ENCODE measurements around the gene PLD6.

DNA sequence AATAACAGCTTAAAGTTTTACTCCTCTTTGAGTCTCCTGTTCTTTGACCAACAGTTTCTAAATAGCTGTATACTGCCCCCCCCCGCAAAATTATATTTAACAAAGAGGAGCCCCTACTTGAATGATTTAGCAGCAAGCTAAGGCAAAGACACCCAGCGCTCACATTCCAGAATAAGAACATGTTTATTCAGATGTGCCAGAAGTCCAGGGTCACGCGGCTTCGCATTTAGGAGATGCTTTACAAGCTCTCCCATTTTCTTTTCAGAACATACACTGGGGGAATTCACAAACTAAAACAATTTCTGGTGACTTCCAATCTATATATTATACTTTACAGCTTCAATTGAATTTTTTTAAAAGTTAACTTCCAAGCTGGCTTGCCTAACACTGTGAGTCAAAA, 5.3 kb downstream of the PLD6 start:
- TF ChIP-seq, protein P1, sequence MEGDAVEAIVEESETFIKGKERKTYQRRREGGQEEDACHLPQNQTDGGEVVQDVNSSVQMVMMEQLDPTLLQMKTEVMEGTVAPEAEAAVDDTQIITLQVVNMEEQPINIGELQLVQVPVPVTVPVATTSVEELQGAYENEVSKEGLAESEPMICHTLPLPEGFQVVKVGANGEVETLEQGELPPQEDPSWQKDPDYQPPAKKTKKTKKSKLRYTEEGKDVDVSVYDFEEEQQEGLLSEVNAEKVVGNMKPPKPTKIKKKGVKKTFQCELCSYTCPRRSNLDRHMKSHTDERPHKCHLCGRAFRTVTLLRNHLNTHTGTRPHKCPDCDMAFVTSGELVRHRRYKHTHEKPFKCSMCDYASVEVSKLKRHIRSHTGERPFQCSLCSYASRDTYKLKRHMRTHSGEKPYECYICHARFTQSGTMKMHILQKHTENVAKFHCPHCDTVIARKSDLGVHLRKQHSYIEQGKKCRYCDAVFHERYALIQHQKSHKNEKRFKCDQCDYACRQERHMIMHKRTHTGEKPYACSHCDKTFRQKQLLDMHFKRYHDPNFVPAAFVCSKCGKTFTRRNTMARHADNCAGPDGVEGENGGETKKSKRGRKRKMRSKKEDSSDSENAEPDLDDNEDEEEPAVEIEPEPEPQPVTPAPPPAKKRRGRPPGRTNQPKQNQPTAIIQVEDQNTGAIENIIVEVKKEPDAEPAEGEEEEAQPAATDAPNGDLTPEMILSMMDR (conservative IDR thresholded peaks at IDR 0.05 in 1 of 2, IDR thresholded peaks at IDR 0.05 in 1 of 2; ENCODE audit: low read depth in 1 of 2, low read length in 2 of 2): no peak
- TF ChIP-seq EZH2 (IDR thresholded peaks at IDR 0.05; ENCODE audit: low read length, missing control alignments): no peak

Measured in fibroblast of lung (primary cell).